ENCODE data around the gene TMEM132E.
A peak's percentile ranks its signal among the peaks of the same experiment; 100 is the strongest.
"Not testable (repeated sequence)": the region's sequence is repeated elsewhere in the genome, so short reads cannot be mapped to it uniquely, and the experiment has no call there.

The TMEM132E gene

GRCh38 chr17:34579017-34579946 lies at the start of gene TMEM132E:
Gene TMEM132E (plus strand): TSS chr17:34579582. CDS start chr17:34581077, 1,495 bp downstream.
- no peak for DNase-seq

- no peak for DNase-seq
These were observed 48.5 kb upstream of the TMEM132E start for GRCh38 chr17:34530918-34531317.

- no peak for DNase-seq
These were observed 46.9 kb upstream of the TMEM132E start for GRCh38 chr17:34532281-34533065.

GRCh38 chr17:34533806-34534527 lies 45.4 kb upstream of the TMEM132E start:
- DNase-seq = no peak

GRCh38 chr17:34537445-34537844 lies 41.9 kb upstream of the TMEM132E start:
- DNase-seq = no peak

GRCh38 chr17:34538582-34538981 lies 40.8 kb upstream of the TMEM132E start:
- DNase-seq = not testable (repeated sequence)

- DNase-seq = no peak
These were observed 39.5 kb upstream of the TMEM132E start for GRCh38 chr17:34539881-34540280.

GRCh38 chr17:34542700-34543336 lies 36.6 kb upstream of the TMEM132E start:
- DNase-seq = peak in 1 of 2 experiments; percentile 6

GRCh38 chr17:34547453-34548063 lies 31.8 kb upstream of the TMEM132E start:
- DNase-seq = no peak

GRCh38 chr17:34549966-34550365 lies 29.4 kb upstream of the TMEM132E start:
- DNase-seq = no peak

- DNase-seq = no peak
These were observed 25.5 kb upstream of the TMEM132E start for GRCh38 chr17:34553907-34554306.

- DNase-seq = no peak
These were observed 23.0 kb upstream of the TMEM132E start for GRCh38 chr17:34556384-34556783.

GRCh38 chr17:34556931-34557330 lies 22.5 kb upstream of the TMEM132E start:
- no peak for DNase-seq

GRCh38 chr17:34561328-34561727 lies 18.1 kb upstream of the TMEM132E start:
- no peak for DNase-seq

- DNase-seq = no peak
These were observed 17.0 kb upstream of the TMEM132E start for GRCh38 chr17:34562387-34562786.

- no peak for DNase-seq
These were observed 13.7 kb upstream of the TMEM132E start for GRCh38 chr17:34565713-34566112.

GRCh38 chr17:34566201-34566600 lies 13.2 kb upstream of the TMEM132E start:
- no peak for DNase-seq

- DNase-seq = no peak
These were observed 12.5 kb upstream of the TMEM132E start for GRCh38 chr17:34566873-34567272.

GRCh38 chr17:34567691-34568465 lies 11.5 kb upstream of the TMEM132E start:
- DNase-seq = no peak

GRCh38 chr17:34568953-34569352 lies 10.4 kb upstream of the TMEM132E start:
- no peak for DNase-seq

- DNase-seq = no peak
These were observed 9.8 kb upstream of the TMEM132E start for GRCh38 chr17:34569591-34569990.
